ENCODE measurements around the gene MKLN1.

DNA sequence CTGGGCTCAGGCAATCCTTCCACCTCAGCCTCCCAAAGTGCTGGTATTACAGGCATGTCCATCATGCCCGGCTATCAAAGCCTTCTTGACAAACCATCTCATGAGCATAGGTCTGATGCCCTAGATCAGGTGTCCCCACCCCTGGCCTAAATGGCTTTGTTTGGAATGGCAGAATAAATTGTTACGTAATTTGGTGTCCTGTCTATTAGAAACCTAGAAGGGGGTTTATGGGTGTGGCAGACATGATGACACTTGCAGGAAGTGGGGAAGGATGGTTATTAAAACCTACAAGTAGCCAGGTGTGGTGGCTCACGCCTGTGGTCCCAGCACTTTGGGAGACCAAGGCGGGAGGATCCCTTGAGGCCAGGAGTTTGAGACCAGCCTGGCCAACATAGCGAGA is 38.6 kb upstream of the MKLN1 start:
- no peak for TF ChIP-seq SNAI2 (CRISPR knock-in tag; IDR thresholded peaks at IDR 0.05)
- no peak for TF ChIP-seq ESRRG (CRISPR knock-in tag; IDR thresholded peaks at IDR 0.05)
- no peak for TF ChIP-seq TCF4 (CRISPR knock-in tag; IDR thresholded peaks at IDR 0.05; ENCODE audit: borderline replicate concordance)
- TF ChIP-seq ZFP3 (CRISPR knock-in tag; IDR thresholded peaks at IDR 0.05) = no peak
- TF ChIP-seq ISL1 (CRISPR knock-in tag; IDR thresholded peaks at IDR 0.05) = no peak

Data from SK-N-SH treated with all-trans-retinoic acid at 6 μM for 48 hours (cell line).